Transverse colon (tissue), 3 donors: Measurements from ENCODE around the gene PANK4.

Experiments
- CTCF ChIP-seq, 5 experiments: fragments of 200-600 bp in 3 of 5; fragments of 450-650 bp in 2 of 5; sonication (generic) in 3 of 5; IDR thresholded peaks; 1 replicate in 2 of 5; 2 replicates in 3 of 5; pipeline ENCODE4 v1.5.1; 2016 to 2017; ENCODE audit warnings: antibody characterized with exemption in 5 of 5, inconsistent platforms in 3 of 5, mild to moderate bottlenecking in 2 of 5, moderate library complexity in 1 of 5
- EP300 ChIP-seq: sonication (generic); formaldehyde crosslinking; IDR thresholded peaks from one replicate; pipeline ENCODE4 v1.6.1; 2017; ENCODE audit warnings: antibody characterized with exemption, low read depth

GRCh38 chr1:2567083-2567679 is 40.8 kb upstream of the PANK4 start:
- TF ChIP-seq CTCF (IDR thresholded peaks at IDR 0.05) (no peak), EP300 (no peak)
